ENCODE results near the gene CCDC106.

CCDC106 gene

GRCh38 chr19:55611983-55612645 is 35.9 kb upstream of the CCDC106 start:
- no peak overlapping the region for H3K4me3 ChIP-seq (ENCODE audit: low read depth, low read length)
- ChIA-PET CTCF (interaction anchor here (0.9 to 2.7 kb wide), 4 partner anchors 11 to 108 kb away, joined by 3 to 13 read pairs (median 11); partner anchors contain the start of gene ZNF784), POLR2A (interaction anchor here (1.1 to 1.2 kb wide), 2 partner anchors 12 to 42 kb away, joined by 3 to 4 read pairs; partner anchors contain the start of gene ZNF784)
- DNase-seq (ENCODE audit: low read depth, low spot score) = no peak
- TF ChIP-seq, protein P1, sequence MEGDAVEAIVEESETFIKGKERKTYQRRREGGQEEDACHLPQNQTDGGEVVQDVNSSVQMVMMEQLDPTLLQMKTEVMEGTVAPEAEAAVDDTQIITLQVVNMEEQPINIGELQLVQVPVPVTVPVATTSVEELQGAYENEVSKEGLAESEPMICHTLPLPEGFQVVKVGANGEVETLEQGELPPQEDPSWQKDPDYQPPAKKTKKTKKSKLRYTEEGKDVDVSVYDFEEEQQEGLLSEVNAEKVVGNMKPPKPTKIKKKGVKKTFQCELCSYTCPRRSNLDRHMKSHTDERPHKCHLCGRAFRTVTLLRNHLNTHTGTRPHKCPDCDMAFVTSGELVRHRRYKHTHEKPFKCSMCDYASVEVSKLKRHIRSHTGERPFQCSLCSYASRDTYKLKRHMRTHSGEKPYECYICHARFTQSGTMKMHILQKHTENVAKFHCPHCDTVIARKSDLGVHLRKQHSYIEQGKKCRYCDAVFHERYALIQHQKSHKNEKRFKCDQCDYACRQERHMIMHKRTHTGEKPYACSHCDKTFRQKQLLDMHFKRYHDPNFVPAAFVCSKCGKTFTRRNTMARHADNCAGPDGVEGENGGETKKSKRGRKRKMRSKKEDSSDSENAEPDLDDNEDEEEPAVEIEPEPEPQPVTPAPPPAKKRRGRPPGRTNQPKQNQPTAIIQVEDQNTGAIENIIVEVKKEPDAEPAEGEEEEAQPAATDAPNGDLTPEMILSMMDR (IDR thresholded peaks at IDR 0.05; ENCODE audit: insufficient read depth, low read length, missing control alignments) = no peak

DNA sequence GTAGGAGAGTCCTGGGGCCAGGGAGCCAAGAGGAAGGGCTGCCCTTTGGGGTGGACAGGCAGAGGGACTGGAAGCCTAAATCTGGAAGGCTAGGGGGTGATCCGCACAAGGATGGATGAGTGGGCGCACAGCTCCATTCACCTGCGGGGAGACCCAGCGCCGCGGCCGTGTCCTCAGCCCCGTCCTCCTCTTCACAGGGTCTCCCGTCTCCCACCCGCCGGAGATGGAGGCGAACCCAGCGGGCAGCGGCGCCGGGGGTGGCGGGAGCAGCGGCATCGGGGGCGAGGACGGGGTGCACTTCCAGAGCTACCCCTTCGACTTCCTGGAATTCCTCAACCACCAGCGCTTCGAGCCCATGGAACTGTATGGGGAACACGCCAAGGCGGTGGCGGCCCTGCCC is 34.6 kb upstream of the CCDC106 start:
- no peak for DNase-seq (ENCODE audit: low read depth, low spot score)
- POLR2A ChIA-PET = no interaction called here
- CTCF ChIA-PET = interaction anchor here (0.6 kb wide), 1 partner anchor 9 kb away, joined by 4 read pairs; no protein-coding TSS in a partner anchor
- no peak overlapping the region for H3K4me3 ChIP-seq (ENCODE audit: low read depth, low read length)
- TF ChIP-seq, protein P1 (IDR thresholded peaks at IDR 0.05; ENCODE audit: insufficient read depth, low read length, missing control alignments) = no peak

GRCh38 chr19:55613930-55614710 is 33.9 kb upstream of the CCDC106 start:
- DNase-seq (ENCODE audit: low read depth, low spot score) = no peak
- ChIA-PET POLR2A (no interaction called here), CTCF (interaction anchor here (0.6 kb wide), 1 partner anchor 10 kb away, joined by 4 read pairs; no protein-coding TSS in a partner anchor)
- TF ChIP-seq, protein P1 (IDR thresholded peaks at IDR 0.05; ENCODE audit: insufficient read depth, low read length, missing control alignments) = no peak
- H3K4me3 ChIP-seq (ENCODE audit: low read depth, low read length) = no peak overlapping the region

GRCh38 chr19:55614711-55615542 is 33.1 kb upstream of the CCDC106 start:
- ChIA-PET CTCF (interaction anchor here (0.8 to 1.4 kb wide), 3 partner anchors 9 to 111 kb away, joined by 3 to 9 read pairs (median 5); partner anchors contain the start of gene ZNF865), POLR2A (no interaction called here)
- DNase-seq (ENCODE audit: low read depth, low spot score) = no peak
- TF ChIP-seq, protein P1 (IDR thresholded peaks at IDR 0.05; ENCODE audit: insufficient read depth, low read length, missing control alignments) = no peak
- H3K4me3 ChIP-seq (ENCODE audit: low read depth, low read length) = no peak overlapping the region

- H3K4me3 ChIP-seq (ENCODE audit: low read depth, low read length) = no peak overlapping the region
- TF ChIP-seq, protein P1 (IDR thresholded peaks at IDR 0.05; ENCODE audit: insufficient read depth, low read length, missing control alignments) = no peak
- ChIA-PET CTCF (interaction anchor here (0.8 to 1.4 kb wide), 4 partner anchors 9 to 112 kb away, joined by 3 to 9 read pairs (median 4); partner anchors contain the start of gene ZNF865), POLR2A (no interaction called here)
- no peak for DNase-seq (ENCODE audit: low read depth, low spot score)
These were observed 32.2 kb upstream of the CCDC106 start for GRCh38 chr19:55615543-55616394.

Data from AG04449 (cell line).